Breast epithelium (tissue), 3 donors: Measurements from ENCODE around the gene CDH26.

Source experiments
- POLR2A ChIP-seq: fragments of 450-650 bp; IDR thresholded peaks from one replicate; pipeline ENCODE4 v1.6.1; 2016; ENCODE audit warnings: antibody characterized with exemption, mild to moderate bottlenecking, moderate library complexity
- POLR2AphosphoS5 ChIP-seq, 3 donors: sonication (generic); formaldehyde crosslinking; IDR thresholded peaks; one replicate each; pipeline ENCODE4 v1.6.1; 2017; ENCODE audit warnings: antibody characterized with exemption in 3 of 3
- TF ChIP-seq, protein P1 (sequence below), 3 donors: fragments of 450-650 bp; IDR thresholded peaks; one replicate each; pipeline ENCODE4 v1.5.1; 2016 to 2017; ENCODE audit warnings: antibody characterized with exemption in 3 of 3, mild to moderate bottlenecking in 3 of 3, moderate library complexity in 3 of 3

DNA sequence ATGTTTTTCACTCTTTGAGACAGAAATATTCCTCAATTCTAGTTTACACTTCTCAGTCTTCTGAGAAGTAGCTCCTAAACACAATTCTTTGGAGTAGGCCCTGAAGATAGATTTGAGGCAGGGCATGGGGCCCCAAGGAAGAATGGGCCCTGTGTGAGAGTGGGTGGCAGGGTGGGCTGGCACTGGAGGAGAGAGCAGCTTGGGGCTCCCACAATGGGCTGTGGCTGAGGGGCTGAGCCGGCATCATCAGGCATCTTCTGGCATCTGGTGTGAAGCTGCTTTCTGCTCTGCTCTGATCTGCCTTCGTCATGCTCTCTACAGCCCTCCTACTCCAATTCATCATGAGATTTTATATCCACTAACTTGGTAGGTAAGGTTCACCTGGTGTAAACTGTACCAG lies 88.2 kb downstream of the CDH26 start:
- TF ChIP-seq POLR2AphosphoS5 (IDR thresholded peaks at IDR 0.05) (no peak), POLR2A (no peak)
- TF ChIP-seq, protein P1, sequence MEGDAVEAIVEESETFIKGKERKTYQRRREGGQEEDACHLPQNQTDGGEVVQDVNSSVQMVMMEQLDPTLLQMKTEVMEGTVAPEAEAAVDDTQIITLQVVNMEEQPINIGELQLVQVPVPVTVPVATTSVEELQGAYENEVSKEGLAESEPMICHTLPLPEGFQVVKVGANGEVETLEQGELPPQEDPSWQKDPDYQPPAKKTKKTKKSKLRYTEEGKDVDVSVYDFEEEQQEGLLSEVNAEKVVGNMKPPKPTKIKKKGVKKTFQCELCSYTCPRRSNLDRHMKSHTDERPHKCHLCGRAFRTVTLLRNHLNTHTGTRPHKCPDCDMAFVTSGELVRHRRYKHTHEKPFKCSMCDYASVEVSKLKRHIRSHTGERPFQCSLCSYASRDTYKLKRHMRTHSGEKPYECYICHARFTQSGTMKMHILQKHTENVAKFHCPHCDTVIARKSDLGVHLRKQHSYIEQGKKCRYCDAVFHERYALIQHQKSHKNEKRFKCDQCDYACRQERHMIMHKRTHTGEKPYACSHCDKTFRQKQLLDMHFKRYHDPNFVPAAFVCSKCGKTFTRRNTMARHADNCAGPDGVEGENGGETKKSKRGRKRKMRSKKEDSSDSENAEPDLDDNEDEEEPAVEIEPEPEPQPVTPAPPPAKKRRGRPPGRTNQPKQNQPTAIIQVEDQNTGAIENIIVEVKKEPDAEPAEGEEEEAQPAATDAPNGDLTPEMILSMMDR (IDR thresholded peaks at IDR 0.05), result no peak
